GM18951 (cell line): ENCODE measurements around the gene MUC5AC.
"Not testable (repeated sequence)": the region's sequence is repeated elsewhere in the genome, so short reads cannot be mapped to it uniquely, and the experiment has no call there.

ENCODE experiments used
- POLR2A ChIP-seq: IDR thresholded peaks from 4 replicates; pipeline ENCODE4 v1.6.1; 2011; ENCODE audit warnings: mild to moderate bottlenecking; ENCODE audit not compliant: insufficient read length, insufficient read depth; ENCODE audit errors: extremely low read depth
- in situ Hi-C: fragments of 300-500 bp; cut with MboI; formaldehyde crosslinking; loops from one replicate; pipeline ENCODE4 v1.12.0; 2022; ENCODE audit warnings: low sequenced_read_pairs, mixed read lengths, inconsistent platforms; ENCODE audit not compliant: unreplicated experiment

Gene MUC5AC, protein sequence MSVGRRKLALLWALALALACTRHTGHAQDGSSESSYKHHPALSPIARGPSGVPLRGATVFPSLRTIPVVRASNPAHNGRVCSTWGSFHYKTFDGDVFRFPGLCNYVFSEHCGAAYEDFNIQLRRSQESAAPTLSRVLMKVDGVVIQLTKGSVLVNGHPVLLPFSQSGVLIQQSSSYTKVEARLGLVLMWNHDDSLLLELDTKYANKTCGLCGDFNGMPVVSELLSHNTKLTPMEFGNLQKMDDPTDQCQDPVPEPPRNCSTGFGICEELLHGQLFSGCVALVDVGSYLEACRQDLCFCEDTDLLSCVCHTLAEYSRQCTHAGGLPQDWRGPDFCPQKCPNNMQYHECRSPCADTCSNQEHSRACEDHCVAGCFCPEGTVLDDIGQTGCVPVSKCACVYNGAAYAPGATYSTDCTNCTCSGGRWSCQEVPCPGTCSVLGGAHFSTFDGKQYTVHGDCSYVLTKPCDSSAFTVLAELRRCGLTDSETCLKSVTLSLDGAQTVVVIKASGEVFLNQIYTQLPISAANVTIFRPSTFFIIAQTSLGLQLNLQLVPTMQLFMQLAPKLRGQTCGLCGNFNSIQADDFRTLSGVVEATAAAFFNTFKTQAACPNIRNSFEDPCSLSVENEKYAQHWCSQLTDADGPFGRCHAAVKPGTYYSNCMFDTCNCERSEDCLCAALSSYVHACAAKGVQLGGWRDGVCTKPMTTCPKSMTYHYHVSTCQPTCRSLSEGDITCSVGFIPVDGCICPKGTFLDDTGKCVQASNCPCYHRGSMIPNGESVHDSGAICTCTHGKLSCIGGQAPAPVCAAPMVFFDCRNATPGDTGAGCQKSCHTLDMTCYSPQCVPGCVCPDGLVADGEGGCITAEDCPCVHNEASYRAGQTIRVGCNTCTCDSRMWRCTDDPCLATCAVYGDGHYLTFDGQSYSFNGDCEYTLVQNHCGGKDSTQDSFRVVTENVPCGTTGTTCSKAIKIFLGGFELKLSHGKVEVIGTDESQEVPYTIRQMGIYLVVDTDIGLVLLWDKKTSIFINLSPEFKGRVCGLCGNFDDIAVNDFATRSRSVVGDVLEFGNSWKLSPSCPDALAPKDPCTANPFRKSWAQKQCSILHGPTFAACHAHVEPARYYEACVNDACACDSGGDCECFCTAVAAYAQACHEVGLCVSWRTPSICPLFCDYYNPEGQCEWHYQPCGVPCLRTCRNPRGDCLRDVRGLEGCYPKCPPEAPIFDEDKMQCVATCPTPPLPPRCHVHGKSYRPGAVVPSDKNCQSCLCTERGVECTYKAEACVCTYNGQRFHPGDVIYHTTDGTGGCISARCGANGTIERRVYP (N-terminal part only)

DNA sequence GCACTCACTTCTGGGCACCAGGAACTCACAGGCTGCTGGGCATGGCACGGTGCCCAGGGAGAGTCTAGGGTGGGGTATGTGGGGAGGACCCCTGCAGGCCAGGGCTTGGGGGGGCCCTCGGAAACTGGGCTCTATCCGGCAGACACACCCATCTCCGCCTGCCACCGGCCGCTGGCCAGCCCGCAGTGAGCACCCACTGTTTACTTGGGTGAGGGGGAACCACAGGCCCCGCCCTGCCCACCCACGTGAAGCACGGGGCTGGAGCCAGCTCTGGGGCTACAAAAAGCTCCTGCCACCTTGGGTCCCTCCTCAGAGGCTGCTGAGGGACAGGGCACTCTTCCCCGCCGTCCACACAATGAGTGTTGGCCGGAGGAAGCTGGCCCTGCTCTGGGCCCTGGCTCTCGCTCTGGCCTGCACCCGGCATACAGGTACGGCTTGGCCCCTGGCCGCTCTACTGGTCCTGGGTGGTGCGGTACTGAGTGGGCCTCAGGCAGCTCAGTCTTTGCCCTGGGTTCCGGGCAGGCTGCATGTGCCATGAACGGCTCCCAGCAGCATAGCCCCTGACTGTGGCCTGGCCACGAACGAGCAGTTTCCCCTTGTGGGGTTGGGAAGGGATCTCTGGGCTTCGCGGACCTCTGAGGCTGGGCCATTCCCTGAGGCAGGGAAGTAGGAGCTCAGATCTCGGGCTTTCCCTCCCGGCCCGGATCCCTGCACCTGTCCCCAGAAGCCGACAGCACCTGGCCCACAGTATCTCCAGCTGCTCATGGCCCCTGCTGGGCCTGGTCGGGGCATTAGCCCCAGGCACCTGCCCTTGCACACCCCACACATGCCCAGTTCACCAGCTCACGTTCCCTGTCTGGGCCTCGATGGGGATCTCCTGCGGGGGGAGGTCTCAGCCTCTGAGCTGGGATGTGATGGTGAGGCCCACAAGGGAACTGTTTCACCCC is at the start of gene MUC5AC:
MUC5AC (plus strand) TSS at position 309 of the 947 bp plus-strand sequence; CDS start at position 356, 47 bp downstream.
- TF ChIP-seq POLR2A, result no peak
- in situ Hi-C loops, result no loop called here

DNA sequence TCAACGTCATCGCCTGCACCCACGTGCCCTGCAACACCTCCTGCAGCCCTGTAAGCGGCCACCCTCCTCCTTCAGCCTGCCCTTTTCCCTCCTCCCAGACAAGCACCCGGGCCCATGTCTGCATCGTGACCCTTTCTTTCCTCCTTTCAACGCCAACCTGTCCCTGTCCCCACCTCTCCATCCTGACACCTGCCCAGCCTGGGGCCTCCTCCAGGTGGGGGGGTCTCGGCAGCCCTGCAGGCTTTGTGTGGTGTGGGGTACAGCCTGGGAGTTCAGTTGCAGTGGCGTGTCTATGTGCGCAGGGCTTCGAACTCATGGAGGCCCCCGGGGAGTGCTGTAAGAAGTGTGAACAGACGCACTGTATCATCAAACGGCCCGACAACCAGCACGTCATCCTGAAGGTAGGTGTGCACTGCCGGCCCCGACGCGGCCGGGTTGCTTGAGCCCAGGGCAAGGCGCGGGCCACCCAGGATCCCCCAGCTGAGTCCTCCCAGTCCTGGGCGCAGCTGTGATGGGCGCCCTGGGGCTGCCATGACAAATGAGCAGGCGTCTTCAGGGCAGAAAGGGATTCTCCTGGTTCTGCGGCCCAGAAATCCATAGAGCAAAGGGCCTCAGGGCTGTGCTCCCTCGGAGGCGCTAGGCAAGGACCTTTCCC is 49.4 kb upstream of the MUC5AC start:
- in situ Hi-C loops, result no loop called here
- TF ChIP-seq POLR2A, result no peak

DNA sequence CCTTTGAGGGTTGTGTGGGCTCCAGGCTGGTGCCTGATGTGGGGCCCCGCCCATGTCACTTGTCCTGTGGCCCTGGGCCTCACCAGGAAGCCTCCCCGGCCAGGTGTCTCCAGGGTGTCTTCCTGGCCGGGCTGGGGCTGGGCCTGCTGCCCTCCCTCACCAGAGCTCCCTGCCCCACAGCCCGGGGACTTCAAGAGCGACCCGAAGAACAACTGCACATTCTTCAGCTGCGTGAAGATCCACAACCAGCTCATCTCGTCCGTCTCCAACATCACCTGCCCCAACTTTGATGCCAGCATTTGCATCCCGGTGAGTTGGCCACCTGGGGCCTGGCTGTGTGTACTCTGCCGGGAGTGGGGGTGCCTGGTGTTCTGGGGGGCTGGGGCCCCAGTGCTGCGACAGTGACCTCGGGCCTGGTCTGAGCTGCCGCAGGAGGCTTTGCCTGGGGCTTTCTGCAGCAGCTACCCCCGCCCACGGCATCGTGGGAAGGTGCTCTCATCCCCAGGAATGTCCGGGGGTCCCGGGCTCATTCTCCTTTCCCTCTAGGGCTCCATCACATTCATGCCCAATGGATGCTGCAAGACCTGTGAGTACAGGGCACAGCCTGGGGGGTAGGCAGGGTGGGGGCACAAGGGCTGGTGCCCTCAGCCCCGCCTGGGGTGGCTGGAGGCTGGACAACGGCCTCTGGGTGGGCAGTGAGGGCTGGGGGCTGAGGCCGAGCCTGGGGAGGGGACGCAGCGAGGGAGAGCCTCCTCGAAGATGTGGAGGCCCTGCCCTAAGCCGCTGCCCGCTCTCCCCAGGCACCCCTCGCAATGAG is 48.4 kb upstream of the MUC5AC start:
- in situ Hi-C loops, result no loop called here
- no peak for TF ChIP-seq POLR2A

DNA sequence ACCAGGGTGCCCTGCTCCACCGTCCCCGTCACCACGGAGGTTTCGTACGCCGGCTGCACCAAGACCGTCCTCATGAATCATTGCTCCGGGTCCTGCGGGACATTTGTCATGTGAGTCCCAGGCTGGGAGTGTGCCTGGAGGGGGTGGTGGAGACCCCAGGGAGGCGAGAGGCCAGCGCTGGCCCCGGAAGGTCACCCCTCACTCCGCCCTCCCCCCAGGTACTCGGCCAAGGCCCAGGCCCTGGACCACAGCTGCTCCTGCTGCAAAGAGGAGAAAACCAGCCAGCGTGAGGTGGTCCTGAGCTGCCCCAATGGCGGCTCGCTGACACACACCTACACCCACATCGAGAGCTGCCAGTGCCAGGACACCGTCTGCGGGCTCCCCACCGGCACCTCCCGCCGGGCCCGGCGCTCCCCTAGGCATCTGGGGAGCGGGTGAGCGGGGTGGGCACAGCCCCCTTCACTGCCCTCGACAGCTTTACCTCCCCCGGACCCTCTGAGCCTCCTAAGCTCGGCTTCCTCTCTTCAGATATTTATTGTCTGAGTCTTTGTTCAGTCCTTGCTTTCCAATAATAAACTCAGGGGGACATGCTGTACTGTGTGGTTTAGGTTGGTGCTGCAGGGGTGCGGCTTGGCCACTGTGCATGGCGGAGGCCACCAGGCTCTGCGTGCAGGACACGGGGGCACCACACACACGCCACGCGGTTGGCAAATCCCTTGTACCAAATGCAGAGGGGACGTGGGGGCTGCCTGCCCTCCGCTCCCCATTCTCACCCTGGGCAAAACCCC is 47.6 kb upstream of the MUC5AC start:
- in situ Hi-C loops, result no loop called here
- TF ChIP-seq POLR2A, result no peak

DNA sequence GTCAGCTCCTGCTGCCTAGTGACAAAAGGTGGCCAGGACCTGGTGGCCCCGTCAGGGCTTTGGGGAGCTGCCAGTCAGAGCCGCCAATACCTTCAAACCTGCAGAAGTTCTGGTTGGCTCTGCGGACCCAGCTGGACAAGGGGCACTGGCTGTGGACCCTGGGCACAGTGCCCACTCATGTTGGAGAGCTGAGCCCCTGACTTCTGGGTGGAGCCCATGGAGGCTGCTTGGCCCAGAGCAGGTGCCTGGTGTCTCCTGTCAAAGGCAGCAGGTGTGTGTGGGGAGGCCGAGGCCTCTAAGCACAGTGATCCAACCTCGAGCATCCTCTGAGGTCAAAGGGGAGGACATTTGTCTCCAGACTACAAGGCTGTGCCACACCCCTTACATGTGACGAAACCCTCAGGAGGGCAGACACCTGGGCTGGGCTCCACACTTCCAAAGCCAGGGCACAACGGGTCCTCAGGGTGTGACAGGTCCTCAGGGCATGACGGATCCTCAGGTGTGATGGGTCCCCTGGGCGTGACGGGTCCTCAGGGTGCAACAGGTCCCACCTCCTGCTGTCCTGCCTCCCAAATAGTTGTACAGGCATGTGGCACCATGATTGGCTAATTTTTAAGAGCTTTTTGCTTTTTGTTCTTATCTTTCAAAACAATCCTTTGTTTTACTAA is 46.1 kb upstream of the MUC5AC start:
- in situ Hi-C loops, result no loop called here
- no peak for TF ChIP-seq POLR2A

DNA sequence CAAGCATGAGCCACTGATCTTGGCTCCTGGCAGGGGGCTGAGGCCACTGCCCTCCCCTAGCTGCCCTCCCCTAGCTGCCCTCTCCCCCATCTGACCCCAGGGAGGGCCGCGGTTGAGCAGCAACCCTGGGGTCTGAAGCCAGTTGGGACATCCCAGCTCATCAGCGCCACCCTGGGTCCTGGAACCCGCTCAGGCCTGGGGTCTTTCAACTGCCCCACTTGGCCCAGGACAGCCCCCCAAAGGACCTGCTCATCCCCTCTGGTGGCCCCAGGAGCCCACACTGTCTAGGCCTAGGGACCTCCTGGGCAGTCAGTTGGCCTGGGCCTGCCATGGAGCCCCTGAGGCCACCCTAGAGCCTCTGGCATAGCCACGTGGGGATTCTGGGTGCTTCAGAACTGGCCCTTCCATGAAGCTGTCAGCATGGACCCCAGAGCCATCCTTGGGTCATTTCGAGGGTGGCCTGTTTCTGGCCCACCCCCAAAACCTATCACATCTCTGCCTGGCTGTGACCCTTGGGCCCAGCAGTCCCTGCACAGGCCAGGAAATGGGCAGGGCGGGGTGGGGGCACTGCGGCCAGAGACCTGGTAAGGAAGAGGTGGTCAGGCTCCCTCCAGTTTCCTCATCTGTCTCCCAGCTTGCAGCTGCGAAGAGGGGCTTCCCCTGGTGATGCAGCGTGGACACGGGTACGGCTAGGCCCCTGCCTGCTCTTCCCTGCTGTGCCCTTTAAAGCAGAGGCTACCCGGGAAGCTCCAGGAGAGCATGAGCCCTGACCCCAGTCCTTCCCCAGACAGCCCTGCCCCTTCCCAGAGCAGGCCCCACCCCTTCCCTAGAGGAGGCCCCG is 45.2 kb upstream of the MUC5AC start:
- in situ Hi-C loops, result no loop called here
- no peak for TF ChIP-seq POLR2A

DNA sequence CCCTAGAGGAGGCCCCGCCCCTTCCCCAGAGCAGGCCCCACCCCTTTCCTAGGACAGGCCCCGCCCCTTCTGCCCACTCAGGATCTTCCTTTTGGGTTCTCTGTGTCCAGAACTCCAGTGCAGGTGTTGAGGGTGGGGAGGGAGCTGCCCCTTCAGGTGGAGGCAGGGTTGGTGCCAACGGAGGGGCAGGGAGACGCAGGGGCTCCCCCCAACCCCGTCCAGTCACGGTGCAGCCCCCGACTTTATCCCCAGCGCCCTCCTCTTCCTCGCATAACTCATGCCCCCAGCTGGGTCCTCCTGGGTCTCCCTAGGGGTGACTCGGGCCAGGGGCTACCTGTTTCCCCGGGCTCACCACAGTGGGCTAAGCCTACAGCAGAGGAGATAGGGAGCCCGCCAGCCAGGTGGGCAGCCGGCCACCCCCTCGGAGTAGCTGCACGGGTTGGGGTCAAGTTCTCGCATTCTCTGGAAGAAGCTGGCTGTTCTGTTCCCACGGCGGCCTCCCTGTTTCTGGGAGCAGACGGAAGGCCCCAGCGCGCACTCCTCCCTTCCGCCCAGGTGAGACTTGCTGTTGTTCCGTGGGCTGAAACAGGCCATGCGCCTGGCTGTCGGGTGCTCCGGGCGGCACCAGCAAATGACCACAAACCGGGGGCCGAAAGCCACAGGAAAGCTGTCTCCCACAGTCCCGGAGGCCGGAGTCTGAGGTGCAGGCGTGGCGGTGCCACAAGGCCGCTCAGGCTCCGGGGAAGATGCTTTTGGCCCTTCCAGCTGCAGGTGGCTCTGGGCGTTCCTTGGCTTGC is 44.1 kb upstream of the MUC5AC start:
- TF ChIP-seq POLR2A, result no peak
- in situ Hi-C loops, result no loop called here

DNA sequence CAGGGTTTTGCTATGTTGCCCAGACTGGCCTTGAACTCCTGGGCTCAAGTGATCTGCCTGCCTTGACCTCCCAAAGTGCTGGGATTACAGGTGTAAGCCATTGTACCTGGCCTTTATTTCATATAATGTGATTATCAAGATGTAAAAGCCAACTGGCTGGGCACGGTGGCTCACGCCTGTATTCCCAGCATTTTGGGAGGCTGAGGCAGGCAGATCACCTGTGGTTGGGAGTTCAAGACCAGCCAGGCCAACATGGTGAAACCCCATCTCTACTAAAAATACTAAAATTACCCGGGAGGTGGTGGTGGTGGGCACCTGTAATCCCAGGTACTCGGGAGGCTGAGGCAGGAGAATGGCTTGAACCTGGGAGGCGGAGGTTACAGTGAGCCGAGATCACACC is 42.5 kb upstream of the MUC5AC start:
- in situ Hi-C loops, result not testable (repeated sequence)

DNA sequence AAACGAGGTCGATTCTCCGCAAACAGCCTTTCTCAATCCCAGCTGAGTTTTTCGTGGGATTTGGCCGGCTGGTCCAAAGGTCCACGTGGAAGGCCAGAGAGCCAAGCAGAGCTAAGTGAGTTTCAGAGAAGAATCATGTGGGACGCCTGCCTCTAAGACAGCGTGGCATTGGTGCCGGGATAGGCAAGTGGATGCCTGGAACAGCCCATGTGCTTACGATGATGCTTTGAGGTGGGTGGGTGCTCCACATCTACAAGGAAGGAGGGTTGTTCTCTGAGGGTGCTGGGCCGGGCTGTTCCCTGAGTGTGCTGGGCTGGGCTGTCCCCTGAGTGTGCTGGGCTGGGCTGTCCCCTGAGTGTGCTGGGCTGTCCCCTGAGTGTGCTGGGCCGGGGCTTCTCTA is 41.6 kb upstream of the MUC5AC start:
- in situ Hi-C loops, result no loop called here
- TF ChIP-seq POLR2A, result no peak
